ENCODE data around the gene PGF. TPM values are rescaled to one million over a fixed set of nuclear protein-coding genes. Genes with fewer than 3 reads are reported as not detected.

Gene PGF
- 1.2 and 1.6 TPM in 2 replicates for total RNA-seq

GRCh38 chr14:74955229-74956026 is at the start of gene PGF:
PGF (minus strand) TSS chr14:74955597; CDS start chr14:74955242, 355 bp downstream.

DNA sequence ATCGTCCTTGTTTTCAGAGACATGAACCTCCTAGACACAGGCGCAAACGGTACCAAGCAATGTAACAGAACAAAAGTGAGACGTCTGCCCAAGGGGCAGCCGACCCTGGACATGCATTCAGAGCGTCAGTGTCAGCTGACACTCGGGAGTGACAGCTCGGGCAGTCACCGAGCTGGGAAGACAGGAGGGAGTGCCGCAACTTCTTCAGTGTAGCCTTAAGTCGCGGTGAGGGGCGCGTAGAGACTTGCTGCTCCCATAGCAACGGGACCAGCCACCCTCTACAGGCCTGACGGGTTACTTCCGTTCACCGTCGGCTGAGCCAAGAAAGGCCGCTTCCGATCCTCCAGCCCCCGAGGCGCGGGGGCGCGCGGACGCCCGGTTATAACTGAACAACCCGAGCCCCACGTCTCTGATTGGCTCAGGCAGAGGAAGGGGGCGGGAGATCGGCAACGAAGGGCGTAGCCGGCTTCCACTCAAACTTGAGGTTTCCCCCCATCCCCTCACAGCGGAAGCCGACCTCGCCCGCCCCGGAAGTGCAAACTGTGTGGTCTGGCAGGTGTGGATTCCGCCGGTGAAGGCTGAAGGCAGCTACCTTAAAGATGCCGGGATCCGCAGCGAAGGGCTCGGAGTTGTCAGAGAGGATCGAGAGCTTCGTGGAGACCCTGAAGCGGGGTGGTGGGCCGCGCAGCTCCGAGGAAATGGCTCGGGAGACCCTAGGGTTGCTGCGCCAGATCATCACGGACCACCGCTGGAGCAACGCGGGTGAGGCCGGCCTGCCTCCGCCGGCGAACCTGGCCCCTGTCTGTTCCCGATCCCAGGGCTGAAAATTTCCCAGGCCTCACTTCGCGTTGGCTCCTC is 47.2 kb upstream of the PGF start, which contains the start of gene EIF2B2:
Gene EIF2B2, plus strand, starts transcription at position 530 of the 858 bp plus-strand sequence. Its CDS starts 70 bp downstream, at position 600.

GRCh38 chr14:74922752-74923401 is 32.5 kb downstream of the PGF start, which contains the start of gene RPS6KL1:
RPS6KL1 (minus strand) TSS chr14:74923260; CDS start chr14:74921541, 1,719 bp downstream.

Other genes starting within 250 kb of the PGF start
- gene AREL1, start 242.5 kb downstream of the PGF start, total RNA-seq = 29.1 and 36.5 TPM in 2 replicates
- 21.0 and 34.0 TPM in 2 replicates for gene FCF1, start 242.5 kb downstream of the PGF start, total RNA-seq
- gene YLPM1, start 192.3 kb downstream of the PGF start, total RNA-seq = 15.9 and 20.0 TPM in 2 replicates
- gene PROX2, start 79.5 kb downstream of the PGF start, total RNA-seq = not detected in 2 replicates
- gene DLST, start 73.7 kb downstream of the PGF start, total RNA-seq = 72.1 and 83.6 TPM in 2 replicates
- 1.1 and 2.6 TPM in 2 replicates for gene RPS6KL1, start 32.3 kb downstream of the PGF start, total RNA-seq
- gene EIF2B2, start 47.3 kb upstream of the PGF start, total RNA-seq = 49.9 and 70.7 TPM in 2 replicates
- gene MLH3, start 95.9 kb upstream of the PGF start, total RNA-seq = 15.6 and 19.5 TPM in 2 replicates
- gene ACYP1, start 108.4 kb upstream of the PGF start, total RNA-seq = 27.1 and 29.1 TPM in 2 replicates
- 0.71 and 2.0 TPM in 2 replicates for gene ZC2HC1C, start 114.0 kb upstream of the PGF start, total RNA-seq
- 30.8 and 32.0 TPM in 2 replicates for gene NEK9, start 171.5 kb upstream of the PGF start, total RNA-seq
- gene TMED10, start 221.0 kb upstream of the PGF start, total RNA-seq = 288 and 334 TPM in 2 replicates